ENCODE data around the gene BTBD9.

Gene BTBD9

GRCh38 chr6:38172739-38173410 lies 466.9 kb downstream of the BTBD9 start:
- TF ChIP-seq ZNF8 (CRISPR knock-in tag; IDR thresholded peaks at IDR 0.05) (no peak), ESRRG (CRISPR knock-in tag; IDR thresholded peaks at IDR 0.05) (no peak), BACH2 (CRISPR knock-in tag; IDR thresholded peaks at IDR 0.05; ENCODE audit: borderline replicate concordance) (no peak)
- no peak for ATAC-seq

- TF ChIP-seq TSHZ2 (CRISPR knock-in tag; IDR thresholded peaks at IDR 0.05) (no peak), RARB (CRISPR knock-in tag; IDR thresholded peaks at IDR 0.05) (no peak), GLIS3 (CRISPR knock-in tag; IDR thresholded peaks at IDR 0.05) (no peak), SNAI2 (CRISPR knock-in tag; IDR thresholded peaks at IDR 0.05) (no peak), BACH2 (CRISPR knock-in tag; IDR thresholded peaks at IDR 0.05; ENCODE audit: borderline replicate concordance) (no peak), POU6F1 (CRISPR knock-in tag; IDR thresholded peaks at IDR 0.05; ENCODE audit: borderline replicate concordance, low read depth) (no peak), TCF4 (CRISPR knock-in tag; IDR thresholded peaks at IDR 0.05; ENCODE audit: borderline replicate concordance) (no peak), ESRRG (CRISPR knock-in tag; IDR thresholded peaks at IDR 0.05) (no peak), PPARA (CRISPR knock-in tag; IDR thresholded peaks at IDR 0.05; ENCODE audit: borderline replicate concordance) (no peak), CSRNP3 (CRISPR knock-in tag; IDR thresholded peaks at IDR 0.05) (no peak), ISL1 (CRISPR knock-in tag; IDR thresholded peaks at IDR 0.05) (no peak), ZFP30 (CRISPR knock-in tag; IDR thresholded peaks at IDR 0.05) (no peak), ZFP3 (CRISPR knock-in tag; IDR thresholded peaks at IDR 0.05) (no peak), ZNF8 (CRISPR knock-in tag; IDR thresholded peaks at IDR 0.05) (no peak)
- no peak for ATAC-seq
Observed at GRCh38 chr6:38171997-38172738, 467.6 kb downstream of the BTBD9 start.

GRCh38 chr6:38170666-38171355 lies 468.9 kb downstream of the BTBD9 start:
- TF ChIP-seq ISL1 (CRISPR knock-in tag; IDR thresholded peaks at IDR 0.05) (peak; percentile 37; the same call in 1 of the 2 replicates), PATZ1 (CRISPR knock-in tag; IDR thresholded peaks at IDR 0.05; ENCODE audit: borderline replicate concordance) (no peak)
- no peak for ATAC-seq

GRCh38 chr6:38169977-38170526 lies 469.7 kb downstream of the BTBD9 start:
- ATAC-seq, result no peak
- TF ChIP-seq TOX (CRISPR knock-in tag; IDR thresholded peaks at IDR 0.05; ENCODE audit: borderline replicate concordance), result no peak
- TF ChIP-seq TCF4 (CRISPR knock-in tag; IDR thresholded peaks at IDR 0.05; ENCODE audit: borderline replicate concordance), result no peak
- TF ChIP-seq CSDC2 (CRISPR knock-in tag; IDR thresholded peaks at IDR 0.05), result no peak
- TF ChIP-seq RARB (CRISPR knock-in tag; IDR thresholded peaks at IDR 0.05), result no peak
- no peak for TF ChIP-seq PATZ1 (CRISPR knock-in tag; IDR thresholded peaks at IDR 0.05; ENCODE audit: borderline replicate concordance)
- TF ChIP-seq OSR1 (CRISPR knock-in tag; IDR thresholded peaks at IDR 0.05), result no peak
- no peak for TF ChIP-seq ZNF70 (CRISPR knock-in tag; IDR thresholded peaks at IDR 0.05)
- TF ChIP-seq ZFP3 (CRISPR knock-in tag; IDR thresholded peaks at IDR 0.05), result no peak
- no peak for TF ChIP-seq ESRRG (CRISPR knock-in tag; IDR thresholded peaks at IDR 0.05)
- no peak for TF ChIP-seq ZC3H10 (CRISPR knock-in tag; IDR thresholded peaks at IDR 0.05)
- TF ChIP-seq CSRNP3 (CRISPR knock-in tag; IDR thresholded peaks at IDR 0.05), result no peak
